Loucy (cell line): ENCODE measurements around the gene GABARAPL2.

Source experiments
- CTCF ChIP-seq: fragments of 200-600 bp; sonication (generic); conservative IDR thresholded peaks from 2 replicates; pipeline ENCODE4 v1.5.1; 2014; ENCODE audit warnings: mild to moderate bottlenecking, antibody characterized with exemption, low read length
- EZH2phosphoT487 ChIP-seq: fragments of 200-600 bp; IDR thresholded peaks from 2 replicates; pipeline ENCODE4 v1.6.1; 2018; ENCODE audit warnings: antibody characterized with exemption, mild to moderate bottlenecking, moderate library complexity, borderline replicate concordance

- no peak for TF ChIP-seq EZH2phosphoT487
- no peak for TF ChIP-seq CTCF
Measured at GRCh38 chr16:75614066-75614897, 48.1 kb downstream of the GABARAPL2 start.
